ENCODE measurements around the gene GOLGA8H.
"Not testable (repeated sequence)": the region's sequence is repeated elsewhere in the genome, so short reads cannot be mapped to it uniquely, and the experiment has no call there.

- not testable (repeated sequence) for TF ChIP-seq CTCF (conservative IDR thresholded peaks at IDR 0.05); ZFX (IDR thresholded peaks at IDR 0.05)
Measured at GRCh38 chr15:30626194-30626565, 22.4 kb downstream of the GOLGA8H start.

Data from C4-2B (cell line).